ENCODE data around the gene CBLC. TPM values are rescaled to one million over a fixed set of nuclear protein-coding genes. Genes with fewer than 3 reads are reported as not detected.

The CBLC gene
- total and polyA plus RNA-seq, 2 donors from 2014 or later: 8.2 to 11.5 TPM

GRCh38 chr19:44814517-44814916, 36.8 kb downstream of the CBLC start:
- H3K36me3 ChIP-seq (ENCODE audit: control insufficient read depth in 2 of 3, insufficient read depth in 3 of 3, low read length in 3 of 3): peaks cover 6 to 24% (median 6%) of the 10 kb centered on the region in 3 donors
- no peak for FAIRE-seq
- H3K4me3 ChIP-seq (ENCODE audit: low read length in 3 of 3): no peak overlapping the region

GRCh38 chr19:44816301-44816700, 38.6 kb downstream of the CBLC start:
- H3K27me3 ChIP-seq (ENCODE audit: control insufficient read depth, insufficient read depth, low read length): no peaks in the 10 kb centered on the region
- DNase-seq (no peak), FAIRE-seq (no peak)
- H3K9me3 ChIP-seq (ENCODE audit: control insufficient read depth in 2 of 3, insufficient read depth in 1 of 3, low read length in 3 of 3): no peaks in the 10 kb centered on the region
- no peak overlapping the region for H3K9ac ChIP-seq (ENCODE audit: low read length in 3 of 3)
- intact Hi-C loops (cut with DNase I): no loop called here
- no peak overlapping the region for H3K27ac ChIP-seq (ENCODE audit: low read depth in 2 of 2, low read length in 2 of 2)
- no peak overlapping the region for H3K4me3 ChIP-seq (ENCODE audit: low read length in 3 of 3)
- no peak for TF ChIP-seq CTCF (IDR thresholded peaks at IDR 0.05; ENCODE audit: borderline replicate concordance, extremely low read depth, insufficient read depth)
- peaks cover 0 to 15% (median 2%) of the 10 kb centered on the region in 3 donors for H3K4me1 ChIP-seq (ENCODE audit: control insufficient read depth in 2 of 3, insufficient read depth in 2 of 3, low read depth in 1 of 3, low read length in 3 of 3)
- H3K36me3 ChIP-seq (ENCODE audit: control insufficient read depth in 2 of 3, insufficient read depth in 3 of 3, low read length in 3 of 3): peaks cover 6 to 24% (median 6%) of the 10 kb centered on the region in 3 donors

More at GRCh38 chr19:44814517-44814916, 36.8 kb downstream of the CBLC start:
- no peaks in the 10 kb centered on the region for H3K9me3 ChIP-seq (ENCODE audit: control insufficient read depth in 2 of 3, insufficient read depth in 1 of 3, low read length in 3 of 3)
- no peak overlapping the region for H3K9ac ChIP-seq (ENCODE audit: low read length in 3 of 3)
- no peak for TF ChIP-seq CTCF (IDR thresholded peaks at IDR 0.05; ENCODE audit: borderline replicate concordance, extremely low read depth, insufficient read depth)
- intact Hi-C loops (cut with DNase I): no loop called here
- DNase-seq: no peak
- peaks cover 0 to 22% (median 2%) of the 10 kb centered on the region in 3 donors for H3K4me1 ChIP-seq (ENCODE audit: control insufficient read depth in 2 of 3, insufficient read depth in 2 of 3, low read depth in 1 of 3, low read length in 3 of 3)
- no peaks in the 10 kb centered on the region for H3K27me3 ChIP-seq (ENCODE audit: control insufficient read depth, insufficient read depth, low read length)
- no peak overlapping the region for H3K27ac ChIP-seq (ENCODE audit: low read depth in 2 of 2, low read length in 2 of 2)

GRCh38 chr19:44817725-44818465, 40.2 kb downstream of the CBLC start:
- Histone ChIP-seq H3K27me3 (ENCODE audit: control insufficient read depth, insufficient read depth, low read length) (no peaks in the 10 kb centered on the region), H3K4me1 (ENCODE audit: control insufficient read depth in 2 of 3, insufficient read depth in 2 of 3, low read depth in 1 of 3, low read length in 3 of 3) (peaks cover 0 to 13% (median 0%) of the 10 kb centered on the region in 3 donors), H3K9me3 (ENCODE audit: control insufficient read depth in 2 of 3, insufficient read depth in 1 of 3, low read length in 3 of 3) (no peaks in the 10 kb centered on the region), H3K27ac (ENCODE audit: low read depth in 2 of 2, low read length in 2 of 2) (no peak overlapping the region), H3K9ac (ENCODE audit: low read length in 3 of 3) (no peak overlapping the region), H3K36me3 (ENCODE audit: control insufficient read depth in 2 of 3, insufficient read depth in 3 of 3, low read length in 3 of 3) (peaks cover 6 to 20% (median 6%) of the 10 kb centered on the region in 3 donors), H3K4me3 (ENCODE audit: low read length in 3 of 3) (no peak overlapping the region)
- TF ChIP-seq CTCF (IDR thresholded peaks at IDR 0.05; ENCODE audit: borderline replicate concordance, extremely low read depth, insufficient read depth): no peak
- intact Hi-C loops (cut with DNase I): no loop called here
- no peak for DNase-seq
- no peak for FAIRE-seq
